ENCODE measurements around the gene OCA2.

The OCA2 gene

GRCh38 chr15:28026764-28027713 is 72.1 kb downstream of the OCA2 start:
- POLR2A ChIA-PET (ENCODE audit: low non-redundant PET), result no interaction called here
- H3K27ac ChIP-seq, result no peak overlapping the region
- TF ChIP-seq CTCF (conservative IDR thresholded peaks at IDR 0.05; ENCODE audit: low read depth), result no peak
- CTCF ChIA-PET, result no interaction called here
- no peak for DNase-seq (ENCODE audit: low spot score)

- no peak for TF ChIP-seq CTCF (conservative IDR thresholded peaks at IDR 0.05; ENCODE audit: low read depth)
- CTCF ChIA-PET, result no interaction called here
- no peak overlapping the region for H3K27ac ChIP-seq
- DNase-seq (ENCODE audit: low spot score), result no peak
- POLR2A ChIA-PET (ENCODE audit: low non-redundant PET), result no interaction called here
Observed at GRCh38 chr15:28026221-28026620, 72.9 kb downstream of the OCA2 start.

DNA sequence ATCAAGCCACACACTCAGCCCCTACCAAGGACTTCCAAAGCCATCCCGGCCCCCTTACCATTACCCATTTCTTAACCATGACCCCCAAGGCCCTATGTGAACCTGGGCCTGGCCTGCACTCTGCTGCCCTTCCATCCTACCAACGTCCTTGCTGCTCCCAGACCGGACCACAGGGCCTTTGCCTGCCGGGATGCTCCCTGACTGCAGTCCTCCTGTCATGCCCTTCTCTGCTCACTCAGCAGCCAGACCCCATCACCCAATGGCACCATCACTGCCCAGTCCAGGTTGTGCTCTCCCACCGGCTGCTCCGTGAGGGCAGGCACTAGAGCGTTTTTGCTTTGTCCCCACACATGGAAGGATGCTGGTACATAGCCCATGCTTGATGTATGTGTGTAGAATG is 73.7 kb downstream of the OCA2 start:
- ChIA-PET POLR2A (ENCODE audit: low non-redundant PET) (no interaction called here), CTCF (no interaction called here)
- no peak for DNase-seq (ENCODE audit: low spot score)
- TF ChIP-seq CTCF (conservative IDR thresholded peaks at IDR 0.05; ENCODE audit: low read depth), result no peak
- no peak overlapping the region for H3K27ac ChIP-seq

GRCh38 chr15:28024889-28025250 is 74.2 kb downstream of the OCA2 start:
- no peak for DNase-seq (ENCODE audit: low spot score)
- ChIA-PET CTCF (no interaction called here), POLR2A (ENCODE audit: low non-redundant PET) (no interaction called here)
- TF ChIP-seq CTCF (conservative IDR thresholded peaks at IDR 0.05; ENCODE audit: low read depth), result no peak
- no peak overlapping the region for H3K27ac ChIP-seq

DNA sequence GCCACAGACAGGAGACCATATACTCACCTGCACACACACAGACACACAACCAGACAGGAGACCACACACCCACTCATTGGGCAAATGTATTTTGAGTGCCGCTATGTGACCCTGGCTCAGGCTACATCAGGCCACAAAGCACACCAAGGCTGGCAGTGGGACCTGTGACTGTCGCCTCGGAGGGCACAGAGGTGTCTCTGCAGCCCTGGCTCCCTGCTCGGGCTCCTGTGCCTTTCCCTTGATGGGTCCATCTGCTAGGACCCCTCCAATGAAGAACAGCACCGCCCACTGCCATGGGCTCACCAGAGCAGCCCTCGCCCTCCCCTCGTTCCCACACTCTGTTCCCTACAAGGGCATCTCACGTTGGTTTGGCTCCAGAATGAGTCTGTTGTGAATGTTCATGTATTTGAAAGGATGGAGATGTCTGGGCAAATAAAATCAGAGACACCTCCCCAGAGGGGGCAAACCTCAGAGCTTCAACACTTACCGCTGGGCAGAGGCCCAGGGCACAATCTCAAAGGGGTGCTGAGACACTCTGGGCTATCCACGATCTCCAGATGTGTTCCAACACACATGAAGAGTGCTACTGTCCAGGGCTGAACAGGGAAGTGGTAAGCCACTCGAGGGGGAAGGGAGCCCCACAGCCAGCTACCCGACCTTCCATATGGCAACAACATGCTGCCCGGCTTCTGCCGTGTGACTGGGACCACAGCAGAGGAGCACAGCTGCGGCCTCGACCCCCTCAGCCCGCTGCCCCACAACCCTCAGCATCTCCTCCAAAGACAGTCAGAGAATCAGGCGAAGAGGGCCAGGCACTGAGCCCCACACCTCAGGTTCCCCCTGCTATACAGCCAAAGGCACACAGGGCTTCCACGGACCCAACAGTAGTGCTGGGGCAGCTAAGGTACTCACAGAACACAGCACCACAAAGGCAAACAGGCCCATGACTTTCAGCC is 74.9 kb downstream of the OCA2 start:
- ChIA-PET CTCF (no interaction called here), POLR2A (ENCODE audit: low non-redundant PET) (no interaction called here)
- H3K27ac ChIP-seq, result no peak overlapping the region
- DNase-seq (ENCODE audit: low spot score), result no peak
- TF ChIP-seq CTCF (conservative IDR thresholded peaks at IDR 0.05; ENCODE audit: low read depth), result no peak

DNA sequence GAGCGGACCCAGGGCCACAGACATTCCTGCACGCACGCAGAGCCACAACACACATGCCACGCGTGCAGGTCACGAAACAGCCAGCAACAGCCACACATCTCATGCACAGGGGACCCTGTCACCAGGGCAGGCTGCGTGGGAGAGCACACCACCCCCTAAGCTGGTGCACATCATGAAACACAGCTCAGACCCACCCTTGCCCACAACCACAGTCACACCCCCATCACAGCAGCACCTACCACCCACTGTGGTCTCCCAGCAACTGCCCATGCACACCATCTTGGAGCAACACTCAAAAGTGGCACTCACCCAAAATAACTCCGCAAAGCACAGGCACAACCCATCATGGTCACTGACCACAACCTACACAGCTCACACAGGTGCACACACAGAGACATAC is 75.7 kb downstream of the OCA2 start:
- DNase-seq (ENCODE audit: low spot score), result no peak
- H3K27ac ChIP-seq, result no peak overlapping the region
- no peak for TF ChIP-seq CTCF (conservative IDR thresholded peaks at IDR 0.05; ENCODE audit: low read depth)
- POLR2A ChIA-PET (ENCODE audit: low non-redundant PET), result no interaction called here
- CTCF ChIA-PET, result interaction anchor here (0.8 kb wide), 1 partner anchor 100 kb away, joined by 5 read pairs; no protein-coding TSS in a partner anchor

Measured in RWPE1 (cell line).